NCI-H2029 treated with DMSO at 0.1 percent for 48 hours (cell line): Measurements from ENCODE around the gene UCHL5.

Experiments
- DNase-seq: peaks from one replicate; lab custom pipeline; 2025; lab: John Stamatoyannopoulos, UW

Gene UCHL5

GRCh38 chr1:192967211-192967877 is 91.8 kb downstream of the UCHL5 start:
- DNase-seq, result no peak

GRCh38 chr1:192966073-192966472 is 93.1 kb downstream of the UCHL5 start:
- no peak for DNase-seq

DNA sequence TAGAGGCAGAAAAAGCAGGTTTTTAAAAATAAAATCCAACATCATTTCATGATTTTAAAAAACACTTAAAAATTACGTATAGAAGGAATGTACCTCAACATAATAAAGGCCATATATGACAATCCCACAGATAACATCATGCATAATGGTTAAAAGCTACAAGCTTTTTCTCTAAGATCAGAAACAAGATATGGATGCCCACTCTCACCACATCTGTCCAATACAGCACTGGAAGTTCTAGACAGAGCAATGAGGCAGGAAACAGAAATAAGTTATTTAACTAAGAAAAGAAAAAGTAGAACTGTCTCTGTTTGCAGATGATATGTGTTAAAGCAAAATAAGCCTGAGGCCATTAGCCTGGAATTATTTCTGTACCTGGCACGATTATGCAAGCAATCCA is 96.3 kb downstream of the UCHL5 start:
- no peak for DNase-seq
